Esophagus muscularis mucosa (tissue), 4 donors: ENCODE measurements around the gene FBXW9. TPM values are rescaled to one million over a fixed set of nuclear protein-coding genes. Genes with fewer than 3 reads are reported as not detected.

Experiments used
- DNase-seq: peaks from one replicate; pipeline ENCODE4 v3.0.0-alpha.2; 2017; ENCODE audit errors: extremely low spot score
- H3K27ac ChIP-seq, 4 donors: fragments of 200-600 bp; sonication (generic); replicated peaks in 1 of 4; 1 replicate in 3 of 4; 2 replicates in 1 of 4; pipeline ENCODE4 v1.5.1; 2016 to 2019; ENCODE audit warnings: mild to moderate bottlenecking in 1 of 4
- H3K27me3 ChIP-seq, 4 donors: fragments of 200-600 bp; sonication (generic); one replicate each; pipeline versions ENCODE4 v1.5.1 to v1.6.0; 2016 to 2019
- H3K36me3 ChIP-seq, 4 donors: fragments of 200-600 bp; sonication (generic); one replicate each; pipeline ENCODE4 v1.5.1; 2016 to 2019
- H3K4me1 ChIP-seq, 4 donors: fragments of 200-600 bp; sonication (generic); one replicate each; pipeline ENCODE4 v1.5.1; 2016 to 2019
- H3K4me3 ChIP-seq, 4 donors: fragments of 200-600 bp; sonication (generic); 1 replicate in 2 of 4; 2 replicates in 2 of 4; pipeline ENCODE4 v1.5.1; 2016 to 2019; ENCODE audit warnings: mild to moderate bottlenecking in 4 of 4, moderate library complexity in 1 of 4
- H3K9me3 ChIP-seq, 4 donors: fragments of 200-600 bp; sonication (generic); 1 replicate in 3 of 4; 2 replicates in 1 of 4; pipeline ENCODE4 v1.5.1; 2016 to 2019
- CTCF ChIP-seq, 3 experiments: fragments of 200-600 bp in 2 of 3; fragments of 450-650 bp in 1 of 3; sonication (generic) in 2 of 3; IDR thresholded peaks; one replicate each; pipeline ENCODE4 v1.5.1; 2017 to 2019; ENCODE audit warnings: antibody characterized with exemption in 3 of 3, mild to moderate bottlenecking in 2 of 3, moderate library complexity in 1 of 3
- EP300 ChIP-seq: sonication (generic); formaldehyde crosslinking; IDR thresholded peaks from one replicate; pipeline ENCODE4 v1.6.1; 2017; ENCODE audit warnings: antibody characterized with exemption
- POLR2A ChIP-seq: fragments of 450-650 bp; IDR thresholded peaks from one replicate; pipeline ENCODE4 v1.6.1; 2017; ENCODE audit warnings: antibody characterized with exemption, moderate library complexity, mild to moderate bottlenecking, low read depth
- POLR2AphosphoS5 ChIP-seq, 2 donors: sonication (generic); formaldehyde crosslinking; IDR thresholded peaks; one replicate each; pipeline ENCODE4 v1.6.1; 2017; ENCODE audit warnings: antibody characterized with exemption in 2 of 2
- WGBS: methylation state at CpG from one replicate; pipeline ENCODE4 v1.1.5; 2018; 5-methylcytosine and 5-hydroxymethylcytosine counted together
- intact Hi-C: fragments of 100-400 bp; cut with DNase I; formaldehyde crosslinking; loops from one replicate; pipeline ENCODE4 v1.15.1; 2023
- total RNA-seq, 4 donors: library from RNA; depleted of rRNA; stranded (reverse); fragments of >200 nt; gene quantifications; one replicate each; pipeline versions ENCODE4 v1.1.0 to v1.2.1, GENCODE V29; 2016

Gene FBXW9
- total RNA-seq, 4 donors from 2014 or later: 4.3 to 10.6 (median 7.5) TPM

DNA sequence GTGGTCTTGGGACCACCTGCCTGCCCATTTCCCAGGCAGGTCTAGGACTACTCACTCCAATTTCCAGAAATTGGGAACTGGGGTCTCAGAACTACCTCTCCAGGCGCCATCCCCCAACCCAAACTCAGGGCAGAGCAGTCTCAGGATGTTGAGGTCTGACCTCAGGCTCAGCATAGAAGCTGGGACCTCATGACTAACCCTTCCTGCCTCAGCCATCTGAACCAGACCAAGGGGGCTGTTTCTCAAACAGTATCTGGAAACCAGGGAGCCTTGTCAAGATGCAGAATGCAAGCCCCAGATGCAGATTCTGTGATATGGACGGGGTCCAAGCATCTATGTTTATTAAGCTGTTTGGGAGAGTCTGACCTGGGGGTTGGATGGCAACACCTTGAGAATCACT is 1.3 kb downstream of the FBXW9 start:
- H3K9me3 ChIP-seq: no peaks in the 10 kb centered on the region
- H3K27me3 ChIP-seq: no peaks in the 10 kb centered on the region
- peaks cover 2 to 21% (median 12%) of the 10 kb centered on the region in 4 donors for H3K36me3 ChIP-seq
- WGBS: 80% methylated on average over 2 of the region's 2 CpGs
- no peak for DNase-seq
- H3K4me1 ChIP-seq: peaks cover 16 to 24% (median 22%) of the 10 kb centered on the region in 4 donors
- H3K27ac ChIP-seq: no peak overlapping the region
- intact Hi-C loops: no loop called here
- H3K4me3 ChIP-seq: no peak overlapping the region
- no peak for TF ChIP-seq POLR2A

DNA sequence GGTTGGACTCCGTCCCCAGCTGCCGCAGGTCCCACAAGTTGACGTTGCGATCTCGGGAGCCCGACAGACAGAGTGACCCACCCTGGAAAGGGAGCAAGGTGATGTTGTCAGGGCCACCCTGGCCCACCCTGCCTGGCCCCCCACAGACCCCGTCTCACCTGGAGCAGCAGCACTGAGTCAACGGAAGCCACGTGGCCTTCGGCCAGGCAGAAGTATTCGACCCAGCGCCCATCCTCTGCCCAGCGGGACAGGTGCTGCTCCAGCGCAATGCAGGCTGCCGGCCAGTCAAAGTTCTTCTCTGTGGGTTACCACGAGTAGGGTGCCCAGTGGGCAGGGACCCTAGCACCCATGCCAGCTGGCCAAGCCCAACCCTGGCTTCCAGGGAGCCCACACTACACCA is 1.8 kb downstream of the FBXW9 start:
- intact Hi-C loops: no loop called here
- H3K27me3 ChIP-seq: no peaks in the 10 kb centered on the region
- TF ChIP-seq EP300 (no peak), POLR2AphosphoS5 (IDR thresholded peaks at IDR 0.05) (no peak), POLR2A (no peak)
- H3K27ac ChIP-seq: no peak overlapping the region
- peaks cover 0 to 18% (median 8%) of the 10 kb centered on the region in 4 donors for H3K36me3 ChIP-seq
- H3K4me1 ChIP-seq: peaks cover 16 to 24% (median 22%) of the 10 kb centered on the region in 4 donors
- DNase-seq: no peak
- no peak overlapping the region for H3K4me3 ChIP-seq
- H3K9me3 ChIP-seq: no peaks in the 10 kb centered on the region
- 91% methylated on average over 6 of the region's 16 CpGs for WGBS

DNA sequence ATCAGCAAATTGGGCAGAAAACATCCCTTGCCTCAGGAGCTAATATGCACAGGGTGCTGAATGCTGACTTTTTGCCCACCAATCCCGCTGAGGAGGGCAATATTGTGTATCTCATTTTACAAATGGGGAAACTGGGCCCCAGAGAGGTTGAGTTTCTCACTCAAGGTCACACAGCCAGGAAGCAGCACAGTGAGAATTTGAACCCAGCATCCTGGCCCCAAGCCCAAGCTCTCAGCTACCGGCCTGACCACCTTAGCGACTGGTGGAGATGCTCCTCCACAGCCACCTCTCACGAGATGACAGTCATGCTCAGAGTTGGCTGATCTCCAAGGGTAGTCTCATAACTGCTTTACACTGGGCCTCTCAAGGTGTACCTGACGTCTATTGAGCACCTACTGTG is 3.5 kb downstream of the FBXW9 start:
- no peak for DNase-seq
- H3K36me3 ChIP-seq: peaks cover 0 to 18% (median 3%) of the 10 kb centered on the region in 4 donors
- no peak overlapping the region for H3K27ac ChIP-seq
- H3K4me3 ChIP-seq: no peak overlapping the region
- H3K27me3 ChIP-seq: no peaks in the 10 kb centered on the region
- H3K4me1 ChIP-seq: peaks cover 16 to 24% (median 22%) of the 10 kb centered on the region in 4 donors
- intact Hi-C loops: no loop called here
- TF ChIP-seq CTCF (IDR thresholded peaks at IDR 0.05) (no peak), POLR2AphosphoS5 (IDR thresholded peaks at IDR 0.05) (no peak), EP300 (no peak), POLR2A (no peak)
- WGBS: 80% methylated on average over 4 of the region's 5 CpGs
- no peaks in the 10 kb centered on the region for H3K9me3 ChIP-seq

DNA sequence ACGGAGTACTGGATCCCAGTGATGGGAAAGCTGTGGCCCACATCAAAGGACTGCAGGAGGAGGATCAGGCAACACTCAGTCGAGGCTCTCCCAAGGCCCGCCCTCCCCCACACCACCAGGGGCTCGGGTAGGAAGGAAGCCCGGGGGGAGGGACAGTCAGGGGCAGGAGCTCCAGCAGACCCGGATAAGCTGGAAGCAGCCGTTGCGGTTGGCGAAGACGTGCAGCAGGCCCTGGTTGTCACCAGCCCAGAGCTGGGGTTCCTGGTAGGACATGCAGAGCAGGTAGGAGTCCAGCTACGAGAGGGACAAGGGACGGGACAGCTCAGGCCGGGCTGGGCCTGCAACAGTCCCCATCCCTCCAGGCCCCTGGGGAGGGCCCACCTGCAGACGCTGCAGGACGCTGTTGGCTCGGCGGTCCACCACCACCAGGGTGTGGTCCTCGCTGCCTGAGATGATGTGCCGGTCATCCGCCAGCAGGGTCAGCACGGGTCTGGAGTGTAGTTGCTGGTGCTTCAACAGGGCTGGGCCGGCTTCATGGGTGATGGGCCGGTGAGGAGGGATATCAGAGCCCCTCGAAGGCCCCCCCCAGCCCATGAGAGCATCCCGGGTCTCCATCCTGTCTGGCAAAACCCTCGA is 6.7 kb downstream of the FBXW9 start:
- Histone ChIP-seq H3K27ac (no peak overlapping the region), H3K4me3 (no peak overlapping the region), H3K27me3 (no peaks in the 10 kb centered on the region), H3K9me3 (no peaks in the 10 kb centered on the region), H3K36me3 (peaks cover 0 to 19% (median 3%) of the 10 kb centered on the region in 4 donors), H3K4me1 (peaks cover 0 to under 1% (median under 1%) of the 10 kb centered on the region in 4 donors)
- TF ChIP-seq POLR2A (no peak), EP300 (no peak), POLR2AphosphoS5 (IDR thresholded peaks at IDR 0.05) (no peak)
- no peak for DNase-seq
- 72% methylated on average over 10 of the region's 26 CpGs for WGBS
- intact Hi-C loops: loop anchor here (10.0 kb wide), 1 partner anchor 155 kb away; no protein-coding TSS in a partner anchor

DNA sequence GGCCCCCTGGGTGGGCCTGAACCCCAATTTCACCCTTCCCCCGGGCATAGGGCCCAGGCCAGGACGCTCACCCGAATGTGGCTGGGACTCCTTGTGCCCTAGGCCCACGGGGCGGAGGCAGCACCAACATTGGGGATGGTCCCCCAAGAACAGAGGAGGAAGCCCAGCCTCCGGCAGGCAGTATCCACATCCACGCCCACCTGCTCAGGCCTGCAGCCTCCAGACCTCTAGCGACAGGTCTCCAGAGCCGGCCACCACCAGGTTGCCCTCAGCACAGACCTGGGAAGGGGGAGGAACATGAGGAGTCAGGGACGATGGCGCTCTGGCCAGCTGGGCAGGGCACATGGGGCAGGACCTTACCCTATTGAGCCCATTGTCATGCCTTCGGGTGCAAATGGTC is 7.4 kb downstream of the FBXW9 start:
- WGBS: 96% methylated on average over 12 of the region's 12 CpGs
- TF ChIP-seq CTCF (IDR thresholded peaks at IDR 0.05) (no peak), POLR2AphosphoS5 (IDR thresholded peaks at IDR 0.05) (no peak), EP300 (no peak), POLR2A (no peak)
- H3K36me3 ChIP-seq: peaks cover 0 to 19% (median 3%) of the 10 kb centered on the region in 4 donors

GRCh38 chr19:12687496-12688196 is 8.8 kb downstream of the FBXW9 start, which contains the start of gene GNG14:
GNG14 (plus strand) TSS chr19:12687998; CDS start chr19:12688049, 51 bp downstream.
- Histone ChIP-seq H3K9me3 (no peaks in the 10 kb centered on the region), H3K4me3 (no peak within 1 kb of the TSS), H3K4me1 (no peaks in the 10 kb centered on the region), H3K27ac (no peak within 1 kb of the TSS), H3K27me3 (no peaks in the 10 kb centered on the region), H3K36me3 (peaks cover 0 to 16% (median 3%) of the 10 kb centered on the region in 4 donors)
- DNase-seq: no peak
- WGBS: 94% methylated on average over 6 of the region's 9 CpGs
- no peak for TF ChIP-seq POLR2A
- no peak for TF ChIP-seq POLR2AphosphoS5 (IDR thresholded peaks at IDR 0.05)
- no peak for TF ChIP-seq EP300
- no peak for TF ChIP-seq CTCF (IDR thresholded peaks at IDR 0.05)
- intact Hi-C loops: loop anchor here (10.0 kb wide), 1 partner anchor 157 kb away; no protein-coding TSS in a partner anchor

More for the DNA sequence above, 7.4 kb downstream of the FBXW9 start:
- Histone ChIP-seq H3K27me3 (no peaks in the 10 kb centered on the region), H3K4me1 (no peaks in the 10 kb centered on the region), H3K4me3 (no peak overlapping the region), H3K27ac (no peak overlapping the region), H3K9me3 (no peaks in the 10 kb centered on the region)
- intact Hi-C loops: loop anchor here (10.0 kb wide), 1 partner anchor 156 kb away; no protein-coding TSS in a partner anchor
- DNase-seq: no peak
